ENCODE data around the gene WAC.

DNA sequence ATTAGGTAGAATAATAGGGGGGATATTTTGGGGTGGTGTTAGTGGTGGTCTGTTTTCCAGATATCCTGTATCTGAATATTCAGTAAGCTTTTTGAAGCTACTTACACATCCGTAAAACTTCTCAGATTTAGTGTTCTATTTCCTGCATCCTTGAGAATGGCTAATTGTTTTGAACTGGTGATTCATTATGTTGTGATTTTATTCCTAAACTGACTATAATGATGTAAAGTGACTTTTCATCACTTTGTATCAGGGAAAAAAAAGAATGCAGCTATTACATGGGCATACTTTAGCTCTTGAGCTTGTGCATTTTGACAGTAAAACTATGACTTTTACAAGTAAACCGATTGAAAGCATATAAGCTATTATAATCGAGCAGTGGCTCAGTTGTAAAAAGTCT lies 18.2 kb downstream of the WAC start:
- TF ChIP-seq, protein P1, sequence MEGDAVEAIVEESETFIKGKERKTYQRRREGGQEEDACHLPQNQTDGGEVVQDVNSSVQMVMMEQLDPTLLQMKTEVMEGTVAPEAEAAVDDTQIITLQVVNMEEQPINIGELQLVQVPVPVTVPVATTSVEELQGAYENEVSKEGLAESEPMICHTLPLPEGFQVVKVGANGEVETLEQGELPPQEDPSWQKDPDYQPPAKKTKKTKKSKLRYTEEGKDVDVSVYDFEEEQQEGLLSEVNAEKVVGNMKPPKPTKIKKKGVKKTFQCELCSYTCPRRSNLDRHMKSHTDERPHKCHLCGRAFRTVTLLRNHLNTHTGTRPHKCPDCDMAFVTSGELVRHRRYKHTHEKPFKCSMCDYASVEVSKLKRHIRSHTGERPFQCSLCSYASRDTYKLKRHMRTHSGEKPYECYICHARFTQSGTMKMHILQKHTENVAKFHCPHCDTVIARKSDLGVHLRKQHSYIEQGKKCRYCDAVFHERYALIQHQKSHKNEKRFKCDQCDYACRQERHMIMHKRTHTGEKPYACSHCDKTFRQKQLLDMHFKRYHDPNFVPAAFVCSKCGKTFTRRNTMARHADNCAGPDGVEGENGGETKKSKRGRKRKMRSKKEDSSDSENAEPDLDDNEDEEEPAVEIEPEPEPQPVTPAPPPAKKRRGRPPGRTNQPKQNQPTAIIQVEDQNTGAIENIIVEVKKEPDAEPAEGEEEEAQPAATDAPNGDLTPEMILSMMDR (IDR thresholded peaks at IDR 0.05; ENCODE audit: insufficient read depth, low read depth, low read length) = no peak
- no peak for TF ChIP-seq EZH2 (IDR thresholded peaks at IDR 0.05; ENCODE audit: insufficient read depth, low read length)

Data from astrocyte (in vitro differentiated cells and primary cell).